Thymus (tissue), 11 donors: ENCODE measurements around the gene CDT1. TPM values are rescaled to one million over a fixed set of nuclear protein-coding genes. Genes with fewer than 3 reads are reported as not detected.

Experiments used
- DNase-seq, 9 donors: peaks; one replicate each; pipeline ENCODE4 v3.0.0-alpha.2; 2013; ENCODE audit warnings: low spot score in 9 of 9, low read depth in 6 of 9, missing footprints in 1 of 9
- H3K27ac ChIP-seq, 2 donors: one replicate each; pipeline ENCODE4 v1.5.1; 2013; ENCODE audit warnings: control low read depth in 1 of 2, low read depth in 1 of 2, low read length in 1 of 2, mild to moderate bottlenecking in 1 of 2, moderate library complexity in 1 of 2
- H3K27me3 ChIP-seq, 2 donors: one replicate each; pipeline ENCODE4 v1.5.1; 2013; ENCODE audit warnings: low read length in 1 of 2; ENCODE audit not compliant: control insufficient read depth in 2 of 2, insufficient read depth in 1 of 2
- H3K36me3 ChIP-seq, 2 donors: one replicate each; pipeline ENCODE4 v1.5.1; 2013; ENCODE audit warnings: low read length in 1 of 2, mild to moderate bottlenecking in 1 of 2, moderate library complexity in 1 of 2; ENCODE audit not compliant: control insufficient read depth in 2 of 2, insufficient read depth in 2 of 2
- H3K4me1 ChIP-seq, 2 donors: one replicate each; pipeline ENCODE4 v1.5.1; 2013; ENCODE audit warnings: low read length in 2 of 2; ENCODE audit not compliant: control insufficient read depth in 2 of 2, insufficient read depth in 2 of 2
- H3K4me3 ChIP-seq, 2 donors: one replicate each; pipeline ENCODE4 v1.5.1; 2013; ENCODE audit warnings: low read length in 2 of 2, control low read depth in 1 of 2, mild to moderate bottlenecking in 1 of 2
- H3K9me3 ChIP-seq, 2 donors: one replicate each; pipeline ENCODE4 v1.5.1; 2013; ENCODE audit warnings: low read length in 1 of 2, mild to moderate bottlenecking in 1 of 2; ENCODE audit not compliant: control insufficient read depth in 2 of 2, insufficient read depth in 1 of 2
- WGBS: extraction: QIAGEN DNeasy Blood & Tissue Kit; methylation state at CpG from one replicate; pipeline ENCODE4 v1.1.7; 2013; 5-methylcytosine and 5-hydroxymethylcytosine counted together
- polyA plus RNA-seq: library from polyadenylated mRNA; stranded (reverse); fragments of 200-250 nt; gene quantifications from one replicate; pipeline ENCODE4 v1.2.3, GENCODE V29; 2013
- total RNA-seq: library from RNA; stranded (reverse); fragments of 120-200 nt; gene quantifications from one replicate; pipeline ENCODE4 v1.2.4, GENCODE V29; 2013
- donor health status: healthy.

Gene CDT1
- total and polyA plus RNA-seq, 2 donors, result 1.4 to 11.7 TPM

- WGBS, result 97% methylated on average over 13 of the region's 13 CpGs
Observed at GRCh38 chr16:88834670-88835069, 31.1 kb downstream of the CDT1 start.

GRCh38 chr16:88835383-88835782 lies 31.8 kb downstream of the CDT1 start:
- H3K36me3 ChIP-seq, result peaks cover 10 to 11% of the 10 kb centered on the region in 2 donors
- 88% methylated on average over 11 of the region's 11 CpGs for WGBS
- H3K9me3 ChIP-seq, result no peaks in the 10 kb centered on the region
- no peak for DNase-seq
- H3K27me3 ChIP-seq, result no peaks in the 10 kb centered on the region
- H3K4me3 ChIP-seq, result no peak overlapping the region
- H3K27ac ChIP-seq, result no peak overlapping the region
- no peaks in the 10 kb centered on the region for H3K4me1 ChIP-seq

More at GRCh38 chr16:88834670-88835069, 31.1 kb downstream of the CDT1 start:
- H3K27ac ChIP-seq, result no peak overlapping the region
- no peaks in the 10 kb centered on the region for H3K27me3 ChIP-seq
- H3K9me3 ChIP-seq, result no peaks in the 10 kb centered on the region
- DNase-seq, result no peak
- no peak overlapping the region for H3K4me3 ChIP-seq
- H3K4me1 ChIP-seq, result no peaks in the 10 kb centered on the region
- H3K36me3 ChIP-seq, result peaks cover 4% of the 10 kb centered on the region in 2 donors

DNA sequence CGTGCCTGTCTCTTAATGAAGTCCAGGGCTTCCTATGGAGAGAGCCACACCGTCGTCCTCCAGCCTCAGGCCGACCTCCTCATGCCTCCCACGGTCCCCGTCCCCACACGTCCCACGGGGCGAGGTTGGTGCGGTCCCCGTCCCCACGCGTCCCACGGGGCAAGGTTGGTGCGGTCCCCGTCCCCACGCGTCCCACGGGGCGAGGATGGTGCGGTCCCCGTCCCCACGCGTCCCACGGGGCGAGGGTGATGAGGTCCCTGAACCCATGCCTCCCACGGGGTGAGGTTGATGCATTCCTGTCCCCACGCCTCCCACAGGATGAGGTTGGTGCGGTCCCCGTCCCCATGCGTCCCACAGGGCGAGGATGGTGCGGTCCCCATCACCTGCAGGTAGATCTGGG lies 32.2 kb downstream of the CDT1 start:
- WGBS, result 94% methylated on average over 33 of the region's 33 CpGs
- Histone ChIP-seq H3K27ac (no peak overlapping the region), H3K4me1 (no peaks in the 10 kb centered on the region), H3K36me3 (peaks cover 11 to 15% of the 10 kb centered on the region in 2 donors), H3K27me3 (no peaks in the 10 kb centered on the region), H3K9me3 (no peaks in the 10 kb centered on the region), H3K4me3 (no peak overlapping the region)
- DNase-seq, result no peak

DNA sequence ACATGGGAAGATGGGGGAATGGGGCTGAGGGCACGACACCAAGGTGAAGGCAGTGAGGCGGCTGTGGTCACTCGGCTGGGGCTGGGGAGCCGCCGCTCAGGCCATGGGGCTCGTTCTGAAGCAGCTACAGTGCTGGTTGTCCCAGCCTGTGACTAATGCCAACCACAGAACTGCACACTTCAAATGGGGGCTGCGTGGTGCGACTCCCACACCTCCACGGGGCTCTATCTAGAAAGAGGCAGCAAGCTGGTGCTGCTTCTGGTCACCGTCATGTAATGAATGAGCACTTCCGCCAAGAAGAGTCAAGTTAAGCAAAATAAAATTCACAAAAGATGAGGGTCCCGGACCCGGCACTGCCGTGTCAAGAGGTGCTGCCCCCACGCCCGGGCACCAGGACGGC lies 33.2 kb downstream of the CDT1 start:
- WGBS, result 97% methylated on average over 17 of the region's 17 CpGs
- no peaks in the 10 kb centered on the region for H3K27me3 ChIP-seq
- DNase-seq, result no peak
- no peak overlapping the region for H3K27ac ChIP-seq
- H3K4me3 ChIP-seq, result no peak overlapping the region
- no peaks in the 10 kb centered on the region for H3K9me3 ChIP-seq
- H3K4me1 ChIP-seq, result no peaks in the 10 kb centered on the region
- peaks cover 11 to 15% of the 10 kb centered on the region in 2 donors for H3K36me3 ChIP-seq

GRCh38 chr16:88837806-88838205 lies 34.2 kb downstream of the CDT1 start:
- 91% methylated on average over 20 of the region's 20 CpGs for WGBS
- H3K36me3 ChIP-seq, result peaks cover 11 to 15% of the 10 kb centered on the region in 2 donors
- no peak overlapping the region for H3K4me3 ChIP-seq
- H3K27me3 ChIP-seq, result no peaks in the 10 kb centered on the region
- DNase-seq, result no peak
- no peaks in the 10 kb centered on the region for H3K4me1 ChIP-seq
- H3K27ac ChIP-seq, result no peak overlapping the region
- H3K9me3 ChIP-seq, result no peaks in the 10 kb centered on the region

DNA sequence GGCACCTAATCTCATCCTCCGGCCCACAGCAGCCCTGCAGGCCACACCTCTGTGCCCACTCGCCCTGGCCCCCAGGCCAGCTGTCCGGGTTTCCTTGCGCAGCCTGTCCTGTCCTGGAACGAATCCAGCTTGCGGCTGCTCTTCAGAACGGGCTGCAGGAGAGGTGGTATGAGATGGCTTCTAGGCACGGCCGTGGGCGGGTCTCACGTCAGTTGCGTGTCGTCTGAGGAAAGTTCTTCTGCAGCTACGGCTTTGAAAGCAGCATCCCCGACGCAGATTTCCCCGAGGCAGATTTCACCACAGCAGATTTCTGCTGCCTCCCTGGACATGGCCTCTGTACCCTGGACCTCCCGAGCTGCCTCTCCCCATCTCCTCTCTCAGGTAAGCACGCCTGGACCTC lies 35.0 kb downstream of the CDT1 start:
- Histone ChIP-seq H3K36me3 (peaks cover 11 to 15% of the 10 kb centered on the region in 2 donors), H3K4me3 (no peak overlapping the region), H3K27ac (no peak overlapping the region), H3K9me3 (no peaks in the 10 kb centered on the region), H3K4me1 (no peaks in the 10 kb centered on the region), H3K27me3 (no peaks in the 10 kb centered on the region)
- no peak for DNase-seq
- 97% methylated on average over 19 of the region's 19 CpGs for WGBS

GRCh38 chr16:88839026-88839529 lies 35.5 kb downstream of the CDT1 start:
- peaks cover 11 to 15% of the 10 kb centered on the region in 2 donors for H3K36me3 ChIP-seq
- no peaks in the 10 kb centered on the region for H3K9me3 ChIP-seq
- no peaks in the 10 kb centered on the region for H3K4me1 ChIP-seq
- 95% methylated on average over 39 of the region's 39 CpGs for WGBS
- H3K27me3 ChIP-seq, result no peaks in the 10 kb centered on the region
- no peak overlapping the region for H3K4me3 ChIP-seq
- no peak overlapping the region for H3K27ac ChIP-seq
- DNase-seq, result no peak

DNA sequence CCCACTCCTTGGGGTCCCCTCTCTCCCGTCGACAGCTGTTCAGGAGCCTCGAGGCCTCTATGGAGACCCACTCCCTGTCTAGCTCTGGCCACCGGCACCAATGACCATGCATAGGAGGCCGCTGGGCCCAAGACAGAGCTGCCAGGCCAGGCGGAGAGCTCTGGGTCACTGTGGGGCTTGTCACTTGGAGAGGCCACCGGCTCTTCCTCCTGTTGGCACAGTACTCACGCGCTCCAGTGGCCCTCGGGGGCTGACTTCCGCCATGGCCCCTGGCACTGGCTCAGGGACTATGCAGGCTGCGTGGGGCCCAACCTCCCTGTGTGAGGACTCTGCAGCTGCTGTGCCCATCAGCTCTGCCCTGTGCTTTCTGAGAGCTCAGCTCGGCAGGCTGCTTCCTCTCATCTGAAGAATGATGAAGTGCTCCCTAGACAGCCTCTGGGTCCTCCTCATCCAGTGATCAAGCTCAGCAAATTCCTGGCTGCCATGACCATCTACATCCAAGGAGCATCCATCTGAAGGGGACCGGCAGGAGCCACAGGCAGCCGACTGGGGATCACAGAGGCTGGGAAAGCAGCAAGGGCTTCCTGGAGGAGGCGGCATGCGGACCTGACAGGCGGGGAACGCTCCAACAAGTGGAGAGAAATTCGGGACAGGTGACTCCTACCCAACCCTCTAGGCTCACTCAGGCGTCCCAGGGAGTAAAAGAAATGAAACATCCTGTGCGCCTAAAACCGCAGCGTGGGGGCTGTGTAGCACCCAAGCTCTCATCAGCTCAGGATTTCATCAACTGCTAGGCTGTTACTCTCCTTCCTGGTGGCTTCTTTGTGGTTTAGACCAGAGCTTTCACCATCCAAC lies 36.4 kb downstream of the CDT1 start:
- H3K4me3 ChIP-seq, result no peak overlapping the region
- no peaks in the 10 kb centered on the region for H3K4me1 ChIP-seq
- no peak overlapping the region for H3K27ac ChIP-seq
- no peaks in the 10 kb centered on the region for H3K9me3 ChIP-seq
- WGBS, result 97% methylated on average over 24 of the region's 24 CpGs
- no peaks in the 10 kb centered on the region for H3K27me3 ChIP-seq
- peaks cover 11 to 15% of the 10 kb centered on the region in 2 donors for H3K36me3 ChIP-seq
- DNase-seq, result no peak

DNA sequence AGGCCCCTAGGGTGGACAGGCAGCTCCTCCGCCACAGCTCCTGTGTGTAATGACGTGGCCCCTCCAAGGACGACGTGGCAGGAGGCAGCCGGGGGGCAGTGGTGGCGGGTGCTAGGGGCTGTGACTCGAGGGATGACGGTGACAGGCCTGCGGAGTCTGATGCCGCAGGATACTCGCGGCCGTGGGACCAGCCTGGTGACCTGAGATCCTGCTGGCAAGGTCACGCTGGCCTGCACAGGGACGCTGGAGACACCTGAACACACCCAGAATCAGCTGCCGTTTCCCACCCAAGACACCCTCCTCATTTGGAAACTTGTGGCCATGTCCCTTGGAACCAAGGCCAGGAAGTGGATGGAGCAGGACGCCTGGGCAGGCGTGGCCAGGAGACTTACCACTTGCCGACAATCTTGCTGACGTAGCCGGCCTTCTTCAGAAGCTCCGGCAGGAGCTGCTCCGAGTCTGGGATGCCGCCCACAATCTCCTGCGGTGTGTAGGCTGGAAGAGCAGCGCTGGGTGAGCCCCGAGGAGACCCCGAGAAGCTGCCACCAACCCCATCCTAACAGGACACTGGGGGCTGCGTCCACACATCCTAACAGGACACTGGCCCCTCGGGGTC lies 37.1 kb downstream of the CDT1 start:
- Histone ChIP-seq H3K27ac (no peak overlapping the region), H3K9me3 (no peaks in the 10 kb centered on the region), H3K4me3 (no peak overlapping the region), H3K36me3 (peaks cover 11 to 15% of the 10 kb centered on the region in 2 donors), H3K27me3 (no peaks in the 10 kb centered on the region), H3K4me1 (no peaks in the 10 kb centered on the region)
- DNase-seq, result no peak
- 97% methylated on average over 30 of the region's 30 CpGs for WGBS
